ENCODE measurements around the gene PHLPP1. TPM values are rescaled to one million over a fixed set of nuclear protein-coding genes. Genes with fewer than 3 reads are reported as not detected.
"Not testable (repeated sequence)": the region's sequence is repeated elsewhere in the genome, so short reads cannot be mapped to it uniquely, and the experiment has no call there.

PHLPP1 gene
- total RNA-seq = 4.8 TPM
- long read RNA-seq, full-length matches to known transcripts = 1 of 7 reads
- long read RNA-seq, partial matches to known transcripts = 4 of 7 reads
- long read RNA-seq, other reads (novel, unspliced or antisense) = 2 of 7 reads

DNA sequence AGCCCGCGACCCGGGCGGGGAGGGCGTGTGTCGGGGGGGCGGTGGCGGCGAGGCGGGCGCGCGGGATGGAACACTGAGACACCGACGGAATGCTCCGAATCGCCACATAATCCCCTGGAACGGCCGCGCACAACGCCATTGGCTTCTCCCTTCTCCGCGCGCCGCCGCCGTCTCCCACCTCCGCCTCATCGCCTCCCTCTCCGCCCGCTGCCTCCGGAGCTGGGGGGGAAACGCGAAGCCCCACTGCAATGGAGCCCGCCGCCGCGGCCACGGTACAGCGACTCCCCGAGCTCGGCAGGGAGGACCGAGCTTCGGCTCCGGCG, at the start of gene PHLPP1:
Gene PHLPP1 (plus strand): TSS at position 106 of the 323 bp plus-strand sequence. CDS start 143 bp downstream, at position 249.
- intact Hi-C loops (cut with DNase I) = loop anchor here (2.0 to 5.0 kb wide), 5 partner anchors 87 to 242 kb away; no protein-coding TSS in a partner anchor
- DNase-seq (ENCODE audit: low spot score) = no peak

DNA sequence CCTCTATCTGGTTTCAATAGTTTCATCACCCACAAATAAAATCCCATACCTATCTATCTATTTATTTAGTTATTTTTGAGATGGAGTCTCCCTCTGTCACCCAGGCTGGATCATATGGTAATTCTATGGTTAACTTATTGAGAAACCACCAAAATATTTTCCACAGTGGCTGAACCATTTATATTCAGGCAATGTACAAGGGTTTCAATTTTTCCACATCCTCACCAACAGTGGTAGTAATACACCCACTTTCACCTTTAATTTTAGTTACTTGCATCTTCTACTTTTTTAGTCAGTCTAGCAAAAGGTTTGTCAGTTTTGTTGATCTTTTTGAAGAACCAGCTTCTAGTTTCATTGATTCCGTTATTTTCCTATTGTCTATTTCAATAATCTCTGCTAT, 46.1 kb upstream of the PHLPP1 start:
- intact Hi-C loops (cut with DNase I) = no loop called here
- no peak for DNase-seq (ENCODE audit: low spot score)

DNA sequence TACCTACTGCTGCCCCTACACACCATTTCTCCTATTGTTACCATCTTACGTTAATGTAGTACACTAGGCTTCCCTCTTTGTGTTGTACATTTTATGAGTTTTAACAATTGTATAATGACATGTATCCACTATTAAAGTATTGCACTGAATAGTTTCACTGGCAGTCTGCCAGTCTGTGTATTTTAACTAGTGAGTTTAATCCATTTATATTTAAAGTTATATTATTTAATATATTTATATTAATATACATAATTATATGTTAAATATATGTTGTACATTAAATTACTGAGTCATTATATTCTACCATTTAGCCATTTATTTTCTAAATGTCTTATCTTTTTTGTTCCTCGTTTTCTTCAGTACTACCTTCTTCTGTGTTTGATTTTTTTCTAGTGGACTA, 44.8 kb upstream of the PHLPP1 start:
- intact Hi-C loops (cut with DNase I) = no loop called here
- DNase-seq (ENCODE audit: low spot score) = no peak

DNA sequence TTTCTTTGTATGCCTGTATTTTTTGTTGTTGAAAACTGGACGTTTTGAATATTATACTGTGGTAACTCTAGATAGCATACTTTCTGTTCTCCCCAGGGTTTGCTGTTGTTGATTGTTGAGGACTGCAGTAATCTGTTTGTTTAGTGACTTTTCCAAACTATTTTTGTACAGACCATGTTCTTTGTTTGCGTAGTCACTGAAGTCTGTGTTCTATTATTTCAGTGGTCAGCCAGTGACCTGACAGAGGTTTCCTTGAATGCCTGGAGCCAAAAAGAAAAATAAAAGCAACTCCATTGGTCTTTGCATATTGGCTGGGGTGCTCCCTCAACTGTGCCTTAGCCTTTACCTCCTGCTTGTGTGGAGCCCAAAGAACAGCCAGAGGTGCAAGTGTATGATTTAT, 42.7 kb upstream of the PHLPP1 start:
- intact Hi-C loops (cut with DNase I) = no loop called here
- no peak for DNase-seq (ENCODE audit: low spot score)

DNA sequence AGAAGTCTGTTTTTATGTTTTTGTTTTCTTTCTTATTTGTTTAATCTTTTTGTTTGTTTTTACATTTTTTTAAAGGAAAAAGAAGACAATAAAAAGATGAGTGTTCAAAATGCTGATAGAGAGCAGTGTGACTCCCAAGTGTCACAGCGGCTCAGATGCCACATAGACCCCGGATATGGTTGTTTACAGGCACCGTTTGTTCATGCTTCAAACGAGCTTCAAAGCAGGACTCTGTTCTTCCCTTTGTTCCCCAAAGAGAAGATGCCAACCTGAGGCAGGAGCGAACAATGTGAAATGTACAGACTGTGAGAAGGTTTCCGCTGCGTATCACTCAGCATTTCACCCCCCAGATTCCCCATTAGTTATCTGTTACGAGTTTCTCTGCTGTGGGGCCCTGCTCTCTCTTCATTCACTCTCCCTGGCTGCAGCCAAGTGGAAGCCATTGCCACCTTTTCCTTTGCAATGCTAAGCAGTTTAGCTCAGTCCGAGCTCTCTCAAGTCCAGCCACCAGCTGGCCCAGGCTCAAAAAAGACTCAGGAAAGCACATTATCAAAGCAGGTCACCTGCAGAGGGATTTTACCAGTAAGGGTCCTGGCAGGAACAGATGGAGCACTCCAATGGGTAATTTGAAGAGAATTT, 36.4 kb upstream of the PHLPP1 start:
- no peak for DNase-seq (ENCODE audit: low spot score)
- intact Hi-C loops (cut with DNase I) = no loop called here

DNA sequence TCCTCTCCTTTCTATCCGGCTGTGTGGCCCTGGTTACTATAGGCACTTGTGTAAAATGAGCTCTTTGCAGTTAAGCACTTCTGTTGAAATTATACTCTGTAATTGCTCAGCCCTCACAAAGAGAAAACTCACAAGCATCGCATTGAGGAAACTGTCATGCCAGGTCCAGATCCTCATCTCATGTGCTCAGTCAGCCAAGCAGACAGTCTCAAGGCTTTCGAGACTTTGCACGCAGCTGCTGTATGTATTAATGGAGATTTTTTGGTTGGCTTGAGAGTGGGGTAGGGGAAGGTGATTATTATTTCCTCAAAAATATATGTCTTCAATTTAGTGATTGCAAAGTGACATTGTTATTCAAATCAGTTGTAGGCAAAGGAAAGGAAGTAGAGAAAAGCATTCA, 33.0 kb upstream of the PHLPP1 start:
- no peak for DNase-seq (ENCODE audit: low spot score)
- intact Hi-C loops (cut with DNase I) = no loop called here

DNA sequence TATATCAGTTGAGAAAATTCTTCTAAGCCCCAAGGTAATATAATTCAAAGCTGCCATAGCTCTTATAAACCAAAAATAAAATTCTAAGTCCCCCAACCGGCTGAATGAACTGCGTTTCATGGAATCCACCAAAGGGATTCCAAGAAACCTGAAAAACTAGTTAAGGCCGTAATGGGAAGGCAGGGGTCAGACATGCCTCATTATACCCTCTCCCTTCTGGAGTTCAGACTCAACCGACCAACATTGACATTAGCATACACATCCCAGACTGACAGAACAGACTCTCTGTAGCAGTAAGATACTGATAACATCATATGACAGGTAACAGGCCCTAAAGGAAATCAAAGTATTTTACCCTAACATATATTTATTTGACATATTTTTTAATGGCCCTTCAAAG, 31.4 kb upstream of the PHLPP1 start:
- DNase-seq (ENCODE audit: low spot score) = no peak
- intact Hi-C loops (cut with DNase I) = no loop called here

DNA sequence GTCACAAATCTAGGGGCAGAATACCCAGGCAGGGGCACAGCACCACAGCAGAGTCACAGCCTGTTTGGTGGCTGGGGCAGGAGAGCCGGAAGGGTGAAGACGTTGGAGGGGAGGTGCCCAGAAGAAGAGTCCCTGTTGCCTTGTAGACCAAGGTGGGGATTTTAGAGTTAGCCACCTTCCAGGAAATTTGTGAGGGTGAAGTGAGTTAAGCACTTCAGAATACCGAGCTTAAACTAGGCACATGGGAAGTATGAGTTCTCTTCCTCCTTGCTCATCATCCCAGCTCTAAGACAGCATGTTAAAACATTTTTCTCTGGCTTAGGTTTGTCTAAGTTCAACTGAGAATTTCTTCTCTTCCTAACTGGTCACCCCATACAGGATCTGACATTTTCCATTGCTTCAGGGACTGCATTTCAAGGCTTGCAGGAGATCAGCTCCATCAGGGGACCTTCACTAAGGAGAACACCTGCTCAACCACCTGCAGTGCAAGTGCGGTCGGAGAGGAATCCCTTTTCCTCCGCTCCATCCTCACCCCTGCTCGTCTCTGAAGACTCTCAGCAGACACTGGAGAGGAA, 26.5 kb upstream of the PHLPP1 start:
- no peak for DNase-seq (ENCODE audit: low spot score)
- intact Hi-C loops (cut with DNase I) = no loop called here

DNA sequence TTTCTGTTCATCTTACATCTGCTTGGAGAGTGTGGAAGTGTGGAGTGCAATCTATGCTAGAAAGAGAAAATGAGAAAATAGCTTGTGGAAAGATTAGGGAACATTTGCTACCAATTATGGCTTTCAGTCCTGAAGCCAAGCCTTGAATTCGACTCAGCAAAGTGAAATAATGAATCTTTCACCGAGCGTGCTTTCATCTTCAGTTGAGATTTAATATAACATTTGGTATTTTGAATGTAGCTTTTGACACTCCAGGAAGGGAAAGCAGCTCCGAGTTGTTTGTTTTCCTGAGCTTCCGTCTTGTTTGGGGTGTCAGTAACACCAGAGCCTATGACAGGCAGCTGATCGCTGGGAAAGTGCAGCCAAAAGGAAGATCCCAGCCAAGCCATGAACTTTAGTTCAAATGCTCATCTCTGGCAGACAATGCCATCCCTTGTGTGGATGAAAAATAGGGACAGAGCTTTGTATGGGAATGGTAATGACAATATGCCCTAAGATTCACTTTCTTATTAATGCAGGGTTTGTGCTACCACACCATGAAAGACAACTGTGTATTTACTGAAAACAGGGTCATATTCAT, 25.0 kb upstream of the PHLPP1 start:
- no peak for DNase-seq (ENCODE audit: low spot score)
- intact Hi-C loops (cut with DNase I) = no loop called here

DNA sequence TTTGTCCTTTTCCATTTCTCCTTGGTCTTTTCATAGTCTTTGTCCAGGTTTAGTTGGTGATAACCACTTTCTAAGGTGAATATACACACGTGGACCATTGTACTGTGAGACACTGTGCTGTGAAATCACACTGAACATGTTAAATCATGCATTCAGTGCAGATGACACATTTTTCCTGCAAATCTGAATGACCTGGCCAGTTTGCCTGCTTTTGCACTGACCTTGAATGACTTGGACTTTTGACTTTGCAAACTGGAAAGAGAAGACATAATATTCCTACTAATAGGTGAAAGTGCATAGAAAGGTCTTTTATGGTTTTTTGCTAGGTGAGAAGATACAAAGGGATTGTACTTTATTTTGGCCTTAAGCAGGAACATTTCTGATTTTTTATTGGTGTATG, 21.7 kb upstream of the PHLPP1 start:
- intact Hi-C loops (cut with DNase I) = no loop called here
- no peak for DNase-seq (ENCODE audit: low spot score)

DNA sequence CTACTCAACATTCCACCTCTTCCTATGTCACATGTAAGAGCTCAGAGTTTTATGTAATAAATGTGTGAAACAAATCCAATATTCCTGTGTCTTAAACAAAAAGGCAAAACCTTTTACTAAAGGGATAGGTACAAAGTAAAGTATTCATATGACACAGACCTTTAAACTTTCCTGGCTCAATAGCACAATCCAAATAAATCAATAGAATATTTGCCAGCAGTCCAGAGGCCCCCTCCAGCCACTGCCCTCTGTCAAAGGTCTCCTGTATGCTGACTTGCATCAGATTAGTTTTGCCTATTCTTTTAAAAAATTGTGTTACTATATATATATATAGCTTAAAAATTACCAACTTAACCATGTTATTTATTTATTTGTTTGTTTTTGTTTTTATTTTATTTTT, 17.7 kb upstream of the PHLPP1 start:
- no peak for DNase-seq (ENCODE audit: low spot score)
- intact Hi-C loops (cut with DNase I) = no loop called here

DNA sequence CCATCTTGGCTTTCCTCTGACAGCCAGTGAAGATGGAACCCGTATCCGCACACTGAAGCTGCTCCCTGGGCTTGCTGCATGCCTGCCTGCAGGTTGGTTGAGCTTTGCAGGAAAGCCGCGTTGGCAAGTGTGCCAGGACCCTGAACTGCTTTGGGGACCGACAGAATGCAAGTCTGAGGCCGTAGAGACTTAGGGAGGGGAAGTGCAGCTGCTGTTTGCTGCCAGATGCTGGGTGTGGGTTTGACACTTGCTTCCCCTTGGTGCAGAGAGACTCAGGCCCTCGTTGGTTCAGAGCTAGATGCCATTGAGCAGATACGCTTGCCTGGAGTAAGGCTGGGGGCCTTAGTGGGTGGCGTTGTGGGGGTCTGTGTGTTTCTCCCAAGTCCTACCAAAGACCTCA, 13.1 kb upstream of the PHLPP1 start:
- no peak for DNase-seq (ENCODE audit: low spot score)
- intact Hi-C loops (cut with DNase I) = loop anchor here (10.0 kb wide), 1 partner anchor 57 kb away; no protein-coding TSS in a partner anchor

DNA sequence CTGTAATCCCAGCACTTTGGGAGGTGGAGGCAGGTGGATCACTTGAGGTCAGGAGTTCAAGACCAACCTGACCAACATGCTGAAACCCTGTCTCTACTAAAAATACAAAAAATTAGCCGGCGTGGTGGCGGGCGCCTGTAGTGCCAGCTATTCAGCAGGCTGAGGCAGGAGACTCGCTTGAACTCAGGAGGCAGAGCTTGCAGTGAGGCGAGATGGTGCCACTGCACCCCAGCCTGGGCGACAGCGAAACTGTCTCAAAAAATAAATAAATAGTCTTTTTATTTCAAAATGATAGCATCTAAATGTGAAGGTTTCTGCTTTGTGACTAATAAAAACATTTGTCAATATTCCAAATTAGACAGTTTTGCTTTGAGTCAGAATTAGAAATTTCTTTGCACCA, 8.5 kb upstream of the PHLPP1 start:
- not testable (repeated sequence) for DNase-seq (ENCODE audit: low spot score)
- intact Hi-C loops (cut with DNase I) = loop anchor here (10.0 kb wide), 1 partner anchor 62 kb away; no protein-coding TSS in a partner anchor

DNA sequence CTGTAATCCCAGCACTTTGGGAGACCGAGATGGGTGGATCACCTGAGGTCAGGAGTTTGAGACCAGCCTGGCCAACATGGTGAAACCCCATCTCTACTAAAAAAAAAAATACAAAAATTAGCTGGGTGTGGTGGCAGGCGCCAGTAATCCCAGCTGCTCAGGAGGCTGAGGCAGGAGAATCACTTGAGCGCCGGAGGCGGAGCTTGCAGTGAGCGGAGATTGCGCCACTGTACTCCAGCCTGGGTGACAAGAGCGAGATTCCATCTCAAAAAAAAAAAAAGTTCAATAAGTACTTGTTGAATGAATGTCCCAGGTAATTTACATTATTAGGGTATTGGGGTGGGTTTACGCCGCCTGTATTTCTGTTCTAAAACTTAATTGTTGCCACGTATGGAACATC, 5.4 kb upstream of the PHLPP1 start:
- intact Hi-C loops (cut with DNase I) = loop anchor here (5.0 to 10.0 kb wide), 2 partner anchors 65 to 123 kb away; no protein-coding TSS in a partner anchor

DNA sequence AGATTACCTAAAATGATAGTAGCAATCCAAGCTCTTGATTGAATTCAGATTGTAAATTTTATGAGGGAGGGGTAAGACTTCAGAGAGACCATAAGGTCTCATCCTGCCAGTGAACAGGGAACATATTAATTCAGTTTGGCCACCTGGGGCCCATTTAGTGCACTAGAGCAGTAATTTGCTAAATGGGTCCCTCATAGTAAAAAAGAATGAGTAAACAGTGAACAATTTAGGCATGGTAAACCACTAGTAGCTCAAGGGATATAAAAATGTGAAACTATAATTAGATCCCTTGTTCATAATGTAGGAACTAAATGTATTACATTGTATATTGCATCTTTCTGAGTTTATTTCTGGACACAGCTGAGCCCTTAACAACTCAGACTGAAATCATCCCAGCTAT, 4.9 kb upstream of the PHLPP1 start:
- no peak for DNase-seq (ENCODE audit: low spot score)

More for the DNA sequence above, 5.4 kb upstream of the PHLPP1 start:
- DNase-seq (ENCODE audit: low spot score) = not testable (repeated sequence)

DNA sequence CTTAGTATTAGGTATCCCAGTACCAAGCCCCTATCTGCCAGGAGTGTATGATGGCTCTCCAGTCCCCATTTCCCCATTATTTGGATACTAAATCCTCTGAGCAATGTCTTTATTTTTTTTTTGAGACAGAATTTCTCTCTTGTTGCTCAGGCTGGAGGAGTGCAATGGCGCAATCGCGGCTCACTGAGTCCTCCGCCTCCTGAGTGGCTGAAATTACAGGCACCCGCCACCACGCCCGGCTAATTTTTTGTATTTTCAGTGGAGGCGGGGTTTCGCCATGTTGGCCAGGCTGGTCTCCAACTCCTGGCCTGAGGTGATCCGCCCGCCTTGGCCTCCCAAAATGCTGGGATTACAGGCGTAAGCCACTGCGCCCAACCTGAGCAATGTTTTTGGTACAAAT, 3.6 kb upstream of the PHLPP1 start:
- intact Hi-C loops (cut with DNase I) = loop anchor here (5.0 kb wide), 1 partner anchor 124 kb away; no protein-coding TSS in a partner anchor
- no peak for DNase-seq (ENCODE audit: low spot score)

More for the DNA sequence above, 4.9 kb upstream of the PHLPP1 start:
- intact Hi-C loops (cut with DNase I) = loop anchor here (5.0 kb wide), 1 partner anchor 123 kb away; no protein-coding TSS in a partner anchor

DNA sequence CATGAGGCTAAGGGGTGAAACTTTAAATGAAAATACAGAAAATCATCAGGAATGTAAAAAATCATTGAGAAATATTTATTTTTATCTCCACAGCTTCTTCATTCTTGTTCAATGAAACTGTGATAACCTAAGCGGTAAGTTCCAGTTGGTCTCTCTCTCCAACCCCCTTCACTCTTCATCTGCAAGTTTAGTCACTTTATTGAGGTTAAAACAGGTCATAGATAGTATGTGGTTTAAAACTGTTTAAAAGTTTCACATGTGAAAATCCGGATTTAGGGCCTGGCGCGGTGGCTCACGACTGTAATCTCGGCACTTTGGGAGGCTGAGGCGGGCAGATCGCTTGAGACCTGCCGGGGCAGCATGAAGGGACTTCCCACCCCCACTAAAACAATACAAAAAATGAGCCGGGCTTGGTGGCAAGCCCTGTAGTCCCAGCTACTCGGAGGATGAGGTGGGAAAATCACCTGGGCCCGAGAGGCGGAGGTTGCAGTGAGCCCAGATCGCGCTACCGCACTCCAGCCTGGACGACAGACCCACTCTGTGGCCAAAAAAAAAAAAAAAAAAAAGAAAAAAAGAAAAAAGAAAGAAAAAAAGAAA, 1.6 kb upstream of the PHLPP1 start:
- intact Hi-C loops (cut with DNase I) = loop anchor here (1.0 to 5.0 kb wide), 3 partner anchors 126 to 269 kb away; no protein-coding TSS in a partner anchor
- DNase-seq (ENCODE audit: low spot score) = no peak

DNA sequence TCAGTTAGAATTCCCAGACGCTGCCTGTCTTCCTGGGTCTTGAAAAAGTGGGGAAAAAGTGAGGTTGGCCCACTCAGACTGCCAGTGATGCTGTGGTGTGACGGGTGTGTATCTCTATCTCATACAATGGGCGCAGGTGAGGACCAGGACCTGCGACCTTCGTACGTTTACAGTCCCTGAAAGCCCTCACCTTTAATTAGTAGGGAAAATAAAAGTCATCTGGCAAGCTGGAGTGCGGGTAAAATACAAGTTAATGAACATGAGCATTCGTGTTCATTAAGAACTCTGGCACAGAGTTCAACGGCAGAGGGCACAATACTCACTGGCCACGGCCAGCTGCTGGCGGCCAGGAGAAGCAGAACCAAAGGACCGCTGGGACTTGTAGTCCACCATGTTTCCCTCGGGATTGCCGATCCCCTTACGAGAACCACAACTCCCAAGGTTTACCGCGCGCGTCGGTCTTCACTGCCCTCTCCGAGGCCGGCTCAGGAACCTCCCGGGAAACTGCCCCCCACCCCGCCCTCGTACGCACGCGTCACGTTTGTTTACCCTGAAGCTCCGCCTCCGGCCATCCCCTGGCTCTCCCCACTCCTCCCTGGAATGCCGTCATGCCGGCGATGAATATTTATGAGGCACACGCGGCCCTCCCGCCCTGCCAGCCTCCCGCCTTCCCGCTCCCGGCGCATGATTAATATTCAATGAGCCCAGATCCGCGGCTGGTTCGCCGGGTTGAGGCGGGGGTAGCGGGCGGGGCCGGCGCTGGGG, 488 bp upstream of the PHLPP1 start:
- intact Hi-C loops (cut with DNase I) = loop anchor here (1.0 to 5.0 kb wide), 7 partner anchors 87 to 267 kb away; no protein-coding TSS in a partner anchor
- peak; percentile 100 for DNase-seq (ENCODE audit: low spot score)
